ENCODE data around the gene CD8A.

DNA sequence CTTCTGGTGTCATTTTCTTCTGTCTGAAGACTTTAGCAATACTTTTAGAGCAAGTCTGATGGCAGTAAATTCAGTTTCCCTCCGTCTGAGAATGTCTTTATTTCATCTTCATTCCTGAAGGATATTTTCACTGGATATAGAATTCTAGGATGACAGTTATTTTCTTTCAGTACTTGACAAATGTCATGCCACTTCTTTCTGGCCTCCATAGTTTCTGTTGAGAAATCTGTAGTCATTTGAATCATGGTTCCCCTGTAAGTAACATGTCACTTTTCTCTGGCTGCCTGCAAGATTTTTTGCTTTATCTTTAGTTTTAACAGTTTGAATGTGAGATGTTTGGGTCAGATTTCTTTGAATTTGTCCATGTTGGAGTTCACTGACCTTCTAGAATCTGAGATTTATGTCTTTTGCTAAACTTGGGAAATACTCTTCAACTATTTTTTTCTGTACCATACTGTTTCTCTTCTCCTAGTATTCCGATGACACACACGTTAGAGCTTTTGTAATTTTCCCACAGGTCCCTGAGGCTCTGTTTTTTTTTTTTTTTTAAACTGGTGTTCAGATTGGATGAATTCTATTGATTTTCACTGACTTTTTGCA lies 40.4 kb downstream of the CD8A start:
- TF ChIP-seq POLR2AphosphoS5 (IDR thresholded peaks at IDR 0.05) (no peak), EP300 (IDR thresholded peaks at IDR 0.05) (no peak), CTCF (IDR thresholded peaks at IDR 0.05) (no peak), POLR2A (IDR thresholded peaks at IDR 0.05) (no peak)

Data from stomach (tissue), 4 donors.